WTC11 (cell line): ENCODE measurements around the gene PREP. TPM values are rescaled to one million over a fixed set of nuclear protein-coding genes. Genes with fewer than 3 reads are reported as not detected.

Source experiments
- ATAC-seq: fragments of 200-7000 bp; cut with Tn5 transposase; 2 replicates; pipeline ENCODE4 v1.10.0; 2021; ENCODE audit warnings: mild to moderate bottlenecking, moderate library complexity
- CTCF ChIA-PET: fragments of 300-600 bp; sonication (Branson Sonifier 250); formaldehyde crosslinking; loops from one replicate; lab custom pipeline; 2021; ENCODE audit warnings: antibody characterized with exemption; lab: Charles Lee
- POLR2A ChIA-PET: fragments of 350-600 bp; sonication (Branson Sonifier 250); formaldehyde crosslinking; loops from one replicate; lab custom pipeline; 2021; ENCODE audit warnings: antibody characterized with exemption; lab: Charles Lee
- DNase-seq: peaks from one replicate; pipeline ENCODE4 v3.0.0; 2021; ENCODE audit warnings: low spot score
- H3K27ac Mint-ChIP-seq: 2 replicates; pipeline ENCODE4 v1.8.0; 2021; ENCODE audit warnings: mixed read lengths
- H3K27me3 Mint-ChIP-seq: 2 replicates; pipeline ENCODE4 v1.8.0; 2021; ENCODE audit warnings: low read depth, mild to moderate bottlenecking, moderate library complexity, mixed read lengths
- H3K36me3 Mint-ChIP-seq: 2 replicates; pipeline ENCODE4 v1.8.0; 2021; ENCODE audit warnings: mixed read lengths
- H3K4me1 Mint-ChIP-seq: 2 replicates; pipeline ENCODE4 v1.8.0; 2022; ENCODE audit warnings: mixed read lengths
- H3K4me3 Mint-ChIP-seq: 2 replicates; pipeline ENCODE4 v1.8.0; 2021; ENCODE audit warnings: mild to moderate bottlenecking, moderate library complexity, mixed read lengths
- H3K9me3 Mint-ChIP-seq: 2 replicates; pipeline ENCODE4 v1.8.0; 2021; ENCODE audit warnings: mixed read lengths
- ATF1 ChIP-seq: sonication (generic); formaldehyde crosslinking; IDR thresholded peaks from 2 replicates; pipeline ENCODE4 v1.8.1; 2023; ENCODE audit warnings: mild to moderate bottlenecking, moderate library complexity, missing genetic modification reagents
- CREM ChIP-seq: sonication (generic); formaldehyde crosslinking; IDR thresholded peaks from 2 replicates; pipeline ENCODE4 v1.8.1; 2022; ENCODE audit warnings: mild to moderate bottlenecking, missing genetic modification reagents, moderate library complexity
- E2F5 ChIP-seq: sonication (generic); formaldehyde crosslinking; IDR thresholded peaks from 2 replicates; pipeline ENCODE4 v1.8.1; 2022; ENCODE audit warnings: mild to moderate bottlenecking, moderate library complexity, missing genetic modification reagents
- EMX1 ChIP-seq: fragments of 250-450 bp; sonication (Bioruptor Pico); IDR thresholded peaks from 2 replicates; pipeline ENCODE4 v1.8.0; 2021; ENCODE audit warnings: mild to moderate bottlenecking
- KAT7 ChIP-seq: sonication (generic); formaldehyde crosslinking; IDR thresholded peaks from 2 replicates; pipeline ENCODE4 v1.8.1; 2023; ENCODE audit warnings: missing genetic modification reagents, mild to moderate bottlenecking, borderline replicate concordance
- MLX ChIP-seq: sonication (generic); formaldehyde crosslinking; IDR thresholded peaks from 2 replicates; pipeline ENCODE4 v1.8.1; 2023; ENCODE audit warnings: mild to moderate bottlenecking, missing genetic modification reagents, moderate library complexity
- MYBL2 ChIP-seq: sonication (generic); formaldehyde crosslinking; IDR thresholded peaks from 2 replicates; pipeline ENCODE4 v1.8.1; 2023; ENCODE audit warnings: mild to moderate bottlenecking, moderate library complexity, missing genetic modification reagents
- PREB ChIP-seq: sonication (generic); formaldehyde crosslinking; IDR thresholded peaks from 2 replicates; pipeline ENCODE4 v1.8.1; 2022; ENCODE audit warnings: mild to moderate bottlenecking, missing genetic modification reagents, moderate library complexity, borderline replicate concordance
- RELA ChIP-seq: sonication (generic); formaldehyde crosslinking; IDR thresholded peaks from 2 replicates; pipeline ENCODE4 v1.8.1; 2022; ENCODE audit warnings: missing genetic modification reagents, mild to moderate bottlenecking, borderline replicate concordance
- RORB ChIP-seq: fragments of 250-450 bp; sonication (Bioruptor Pico); IDR thresholded peaks from 2 replicates; pipeline ENCODE4 v1.9.0; 2021; ENCODE audit warnings: mild to moderate bottlenecking
- SOX15 ChIP-seq: fragments of 250-450 bp; sonication (Bioruptor Pico); IDR thresholded peaks from 2 replicates; pipeline ENCODE4 v1.9.0; 2021; ENCODE audit warnings: mild to moderate bottlenecking
- TCF7 ChIP-seq: sonication (generic); formaldehyde crosslinking; IDR thresholded peaks from 2 replicates; pipeline ENCODE4 v1.8.0; 2022; ENCODE audit warnings: mild to moderate bottlenecking, low read depth, missing genetic modification reagents, moderate library complexity
- TEAD1 ChIP-seq: sonication (generic); formaldehyde crosslinking; IDR thresholded peaks from 2 replicates; pipeline ENCODE4 v1.8.0; 2022; ENCODE audit warnings: mild to moderate bottlenecking, missing genetic modification reagents
- TP53 ChIP-seq: sonication (generic); formaldehyde crosslinking; IDR thresholded peaks from 2 replicates; pipeline ENCODE4 v1.8.1; 2023; ENCODE audit warnings: mild to moderate bottlenecking, missing genetic modification reagents
- ZNF263 ChIP-seq: sonication (generic); formaldehyde crosslinking; IDR thresholded peaks from 2 replicates; pipeline ENCODE4 v1.8.1; 2022; ENCODE audit warnings: low read depth, mild to moderate bottlenecking, moderate library complexity, missing genetic modification reagents
- ZNF317 ChIP-seq: sonication (generic); formaldehyde crosslinking; IDR thresholded peaks from 2 replicates; pipeline ENCODE4 v1.8.1; 2023; ENCODE audit warnings: low read depth, mild to moderate bottlenecking, moderate library complexity, missing genetic modification reagents, borderline replicate concordance
- ZNF425 ChIP-seq: fragments of 250-450 bp; sonication (Bioruptor Pico); conservative IDR thresholded peaks from 2 replicates; pipeline ENCODE4 v1.9.0; 2021; ENCODE audit warnings: mild to moderate bottlenecking
- total RNA-seq: library from RNA; stranded (reverse); gene quantifications from 3 replicates; pipeline ENCODE4 v1.2.3, GENCODE V29; 2021
- TF ChIP-seq, protein P1 (sequence below): fragments of 200-600 bp; IDR thresholded peaks from 2 replicates; pipeline ENCODE4 v1.8.0; 2022; ENCODE audit warnings: antibody characterized with exemption
- TF ChIP-seq, protein P2 (sequence below): sonication (generic); formaldehyde crosslinking; IDR thresholded peaks from 2 replicates; pipeline ENCODE4 v1.8.1; 2023; ENCODE audit warnings: mild to moderate bottlenecking, missing genetic modification reagents, moderate library complexity
- TF ChIP-seq, protein P3 (sequence below): sonication (generic); formaldehyde crosslinking; IDR thresholded peaks from 2 replicates; pipeline ENCODE4 v1.8.0; 2022; ENCODE audit warnings: mild to moderate bottlenecking, missing genetic modification reagents
- TF ChIP-seq, protein P4 (sequence below): sonication (generic); formaldehyde crosslinking; IDR thresholded peaks from 2 replicates; pipeline ENCODE4 v1.8.0; 2022; ENCODE audit warnings: missing genetic modification reagents

Gene PREP
- total RNA-seq, 1 experiment from 2014 or later: 58.8 TPM

DNA sequence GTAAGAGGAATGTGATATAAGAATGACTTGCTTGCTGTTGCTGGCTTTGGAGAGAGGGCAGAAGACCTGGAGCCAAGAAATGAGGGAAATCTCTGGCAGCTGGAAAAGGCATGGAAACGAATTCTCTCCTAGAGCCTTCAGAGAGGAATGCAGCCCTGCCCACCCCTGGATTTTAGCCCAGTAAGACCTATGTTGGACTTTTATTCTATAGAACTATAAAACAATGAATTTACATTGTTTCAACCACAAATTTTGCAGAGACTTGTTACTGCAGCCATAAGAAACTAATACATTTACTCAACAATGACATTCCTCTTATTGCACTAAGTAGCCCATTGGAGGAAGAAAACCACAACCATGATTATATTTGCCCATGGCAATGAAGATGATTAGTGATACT is 39.5 kb upstream of the PREP start:
- Mint-ChIP-seq H3K36me3 (peaks cover 6% of the 10 kb centered on the region; the same call in 1 of the 2 replicates), H3K27ac (no peak overlapping the region)
- DNase-seq: no peak
- TF ChIP-seq E2F5 (CRISPR knock-in tag) (no peak), TEAD1 (CRISPR knock-in tag) (no peak), SOX15 (CRISPR knock-in tag) (no peak), ZNF263 (CRISPR knock-in tag) (no peak), PREB (CRISPR knock-in tag) (no peak), TCF7 (CRISPR knock-in tag) (no peak), RELA (CRISPR knock-in tag) (no peak), EMX1 (CRISPR knock-in tag) (no peak), ATF1 (CRISPR knock-in tag) (no peak)
- TF ChIP-seq, protein P1, sequence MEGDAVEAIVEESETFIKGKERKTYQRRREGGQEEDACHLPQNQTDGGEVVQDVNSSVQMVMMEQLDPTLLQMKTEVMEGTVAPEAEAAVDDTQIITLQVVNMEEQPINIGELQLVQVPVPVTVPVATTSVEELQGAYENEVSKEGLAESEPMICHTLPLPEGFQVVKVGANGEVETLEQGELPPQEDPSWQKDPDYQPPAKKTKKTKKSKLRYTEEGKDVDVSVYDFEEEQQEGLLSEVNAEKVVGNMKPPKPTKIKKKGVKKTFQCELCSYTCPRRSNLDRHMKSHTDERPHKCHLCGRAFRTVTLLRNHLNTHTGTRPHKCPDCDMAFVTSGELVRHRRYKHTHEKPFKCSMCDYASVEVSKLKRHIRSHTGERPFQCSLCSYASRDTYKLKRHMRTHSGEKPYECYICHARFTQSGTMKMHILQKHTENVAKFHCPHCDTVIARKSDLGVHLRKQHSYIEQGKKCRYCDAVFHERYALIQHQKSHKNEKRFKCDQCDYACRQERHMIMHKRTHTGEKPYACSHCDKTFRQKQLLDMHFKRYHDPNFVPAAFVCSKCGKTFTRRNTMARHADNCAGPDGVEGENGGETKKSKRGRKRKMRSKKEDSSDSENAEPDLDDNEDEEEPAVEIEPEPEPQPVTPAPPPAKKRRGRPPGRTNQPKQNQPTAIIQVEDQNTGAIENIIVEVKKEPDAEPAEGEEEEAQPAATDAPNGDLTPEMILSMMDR: no peak
- TF ChIP-seq, protein P2, sequence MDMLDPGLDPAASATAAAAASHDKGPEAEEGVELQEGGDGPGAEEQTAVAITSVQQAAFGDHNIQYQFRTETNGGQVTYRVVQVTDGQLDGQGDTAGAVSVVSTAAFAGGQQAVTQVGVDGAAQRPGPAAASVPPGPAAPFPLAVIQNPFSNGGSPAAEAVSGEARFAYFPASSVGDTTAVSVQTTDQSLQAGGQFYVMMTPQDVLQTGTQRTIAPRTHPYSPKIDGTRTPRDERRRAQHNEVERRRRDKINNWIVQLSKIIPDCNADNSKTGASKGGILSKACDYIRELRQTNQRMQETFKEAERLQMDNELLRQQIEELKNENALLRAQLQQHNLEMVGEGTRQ (CRISPR knock-in tag): no peak
- TF ChIP-seq, protein P3, sequence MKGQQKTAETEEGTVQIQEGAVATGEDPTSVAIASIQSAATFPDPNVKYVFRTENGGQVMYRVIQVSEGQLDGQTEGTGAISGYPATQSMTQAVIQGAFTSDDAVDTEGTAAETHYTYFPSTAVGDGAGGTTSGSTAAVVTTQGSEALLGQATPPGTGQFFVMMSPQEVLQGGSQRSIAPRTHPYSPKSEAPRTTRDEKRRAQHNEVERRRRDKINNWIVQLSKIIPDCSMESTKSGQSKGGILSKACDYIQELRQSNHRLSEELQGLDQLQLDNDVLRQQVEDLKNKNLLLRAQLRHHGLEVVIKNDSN (CRISPR knock-in tag): no peak
- TF ChIP-seq, all 79 proteins: peak for 0
- H3K4me1 Mint-ChIP-seq: no peaks in the 10 kb centered on the region
- ATAC-seq: no peak
- H3K27me3 Mint-ChIP-seq: no peaks in the 10 kb centered on the region
- peaks cover 9% of the 10 kb centered on the region for H3K9me3 Mint-ChIP-seq
- ChIA-PET CTCF (no interaction called here), POLR2A (no interaction called here)
- H3K4me3 Mint-ChIP-seq: no peak overlapping the region

- CTCF ChIA-PET: no interaction called here
- TF ChIP-seq TEAD1 (CRISPR knock-in tag) (no peak), RORB (CRISPR knock-in tag) (no peak), KAT7 (CRISPR knock-in tag) (no peak), ZNF317 (CRISPR knock-in tag) (no peak), CREM (no peak), PREB (CRISPR knock-in tag) (no peak), MYBL2 (no peak), TP53 (CRISPR knock-in tag) (no peak), MLX (CRISPR knock-in tag) (no peak), ZNF425 (CRISPR knock-in tag) (no peak)
- TF ChIP-seq, protein P4, sequence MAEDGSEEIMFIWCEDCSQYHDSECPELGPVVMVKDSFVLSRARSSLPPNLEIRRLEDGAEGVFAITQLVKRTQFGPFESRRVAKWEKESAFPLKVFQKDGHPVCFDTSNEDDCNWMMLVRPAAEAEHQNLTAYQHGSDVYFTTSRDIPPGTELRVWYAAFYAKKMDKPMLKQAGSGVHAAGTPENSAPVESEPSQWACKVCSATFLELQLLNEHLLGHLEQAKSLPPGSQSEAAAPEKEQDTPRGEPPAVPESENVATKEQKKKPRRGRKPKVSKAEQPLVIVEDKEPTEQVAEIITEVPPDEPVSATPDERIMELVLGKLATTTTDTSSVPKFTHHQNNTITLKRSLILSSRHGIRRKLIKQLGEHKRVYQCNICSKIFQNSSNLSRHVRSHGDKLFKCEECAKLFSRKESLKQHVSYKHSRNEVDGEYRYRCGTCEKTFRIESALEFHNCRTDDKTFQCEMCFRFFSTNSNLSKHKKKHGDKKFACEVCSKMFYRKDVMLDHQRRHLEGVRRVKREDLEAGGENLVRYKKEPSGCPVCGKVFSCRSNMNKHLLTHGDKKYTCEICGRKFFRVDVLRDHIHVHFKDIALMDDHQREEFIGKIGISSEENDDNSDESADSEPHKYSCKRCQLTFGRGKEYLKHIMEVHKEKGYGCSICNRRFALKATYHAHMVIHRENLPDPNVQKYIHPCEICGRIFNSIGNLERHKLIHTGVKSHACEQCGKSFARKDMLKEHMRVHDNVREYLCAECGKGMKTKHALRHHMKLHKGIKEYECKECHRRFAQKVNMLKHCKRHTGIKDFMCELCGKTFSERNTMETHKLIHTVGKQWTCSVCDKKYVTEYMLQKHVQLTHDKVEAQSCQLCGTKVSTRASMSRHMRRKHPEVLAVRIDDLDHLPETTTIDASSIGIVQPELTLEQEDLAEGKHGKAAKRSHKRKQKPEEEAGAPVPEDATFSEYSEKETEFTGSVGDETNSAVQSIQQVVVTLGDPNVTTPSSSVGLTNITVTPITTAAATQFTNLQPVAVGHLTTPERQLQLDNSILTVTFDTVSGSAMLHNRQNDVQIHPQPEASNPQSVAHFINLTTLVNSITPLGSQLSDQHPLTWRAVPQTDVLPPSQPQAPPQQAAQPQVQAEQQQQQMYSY (CRISPR knock-in tag): no peak
Measured at GRCh38 chr6:105437236-105437635, 34.4 kb upstream of the PREP start.

More at GRCh38 chr6:105437236-105437635, 34.4 kb upstream of the PREP start:
- H3K27me3 Mint-ChIP-seq: no peaks in the 10 kb centered on the region
- H3K4me3 Mint-ChIP-seq: no peak overlapping the region
- no peak for ATAC-seq
- H3K27ac Mint-ChIP-seq: no peak overlapping the region
- H3K4me1 Mint-ChIP-seq: 0 out of 2 replicates have a peak, but pooled peaks cover 2% of the 10 kb centered on the region
- H3K9me3 Mint-ChIP-seq: no peaks in the 10 kb centered on the region
- DNase-seq: no peak
- no peaks in the 10 kb centered on the region for H3K36me3 Mint-ChIP-seq
- POLR2A ChIA-PET: no interaction called here
